Muscle of leg (tissue), 11 donors: ENCODE data around the gene MUC2. TPM values are rescaled to one million over a fixed set of nuclear protein-coding genes. Genes with fewer than 3 reads are reported as not detected.
A peak's percentile ranks its signal among the peaks of the same experiment; 100 is the strongest.

Experiments
- DNase-seq: peaks from one replicate; pipeline ENCODE4 v3.0.0; 2013
- H3K27ac ChIP-seq: one replicate; pipeline ENCODE4 v1.5.1; 2013; ENCODE audit warnings: mild to moderate bottlenecking, low read length, control low read depth
- H3K27me3 ChIP-seq: one replicate; pipeline ENCODE4 v1.6.1; 2013; ENCODE audit warnings: low read length; ENCODE audit not compliant: control insufficient read depth, insufficient read depth
- H3K36me3 ChIP-seq: one replicate; pipeline ENCODE4 v1.6.1; 2013; ENCODE audit warnings: low read length; ENCODE audit not compliant: control insufficient read depth, insufficient read depth
- H3K4me1 ChIP-seq: one replicate; pipeline ENCODE4 v1.6.1; 2013; ENCODE audit warnings: low read length; ENCODE audit not compliant: control insufficient read depth, insufficient read depth
- H3K4me3 ChIP-seq: one replicate; pipeline ENCODE4 v1.5.1; 2013; ENCODE audit warnings: low read length, control low read depth
- H3K9me3 ChIP-seq: replicated peaks from 2 replicates; pipeline ENCODE4 v1.6.1; 2013; ENCODE audit warnings: low read depth, low read length; ENCODE audit not compliant: control insufficient read depth
- WGBS: methylation state at CpG from one replicate; pipeline ENCODE4 v1.1.5; 2013; ENCODE audit warnings: missing lambda C conversion rate; ENCODE audit not compliant: insufficient coverage; 5-methylcytosine and 5-hydroxymethylcytosine counted together
- polyA plus RNA-seq, 8 donors: library from polyadenylated mRNA; unstranded; fragments of 120-200 nt; gene quantifications; one replicate each; pipeline versions ENCODE4 v1.2.1 to v1.2.3, GENCODE V29; 2013; ENCODE audit warnings: inconsistent platforms in 1 of 8, low replicate concordance in 1 of 8; ENCODE audit not compliant: insufficient read length in 8 of 8, insufficient read depth in 1 of 8
- total RNA-seq: library from RNA; stranded (reverse); fragments of 120-200 nt; gene quantifications from one replicate; pipeline ENCODE4 v1.2.4, GENCODE V29; 2013

The MUC2 gene
- total and polyA plus RNA-seq, 9 donors: 0.01 to 2.2 (median 0.04) TPM; not detected in 3

- WGBS: 67% methylated on average over 10 of the region's 15 CpGs
- H3K9me3 ChIP-seq: no peaks in the 10 kb centered on the region
- H3K27ac ChIP-seq: no peak overlapping the region
- peaks cover 33% of the 10 kb centered on the region for H3K4me1 ChIP-seq
- H3K36me3 ChIP-seq: no peaks in the 10 kb centered on the region
- peaks cover 11% of the 10 kb centered on the region for H3K27me3 ChIP-seq
- DNase-seq: no peak
- no peak overlapping the region for H3K4me3 ChIP-seq
Observed at GRCh38 chr11:1051356-1052132, 23.1 kb upstream of the MUC2 start.

GRCh38 chr11:1052133-1053011, 22.3 kb upstream of the MUC2 start:
- no peaks in the 10 kb centered on the region for H3K9me3 ChIP-seq
- H3K4me3 ChIP-seq: no peak overlapping the region
- no peaks in the 10 kb centered on the region for H3K36me3 ChIP-seq
- no peak for DNase-seq
- no peak overlapping the region for H3K27ac ChIP-seq
- 78% methylated on average over 22 of the region's 25 CpGs for WGBS
- peaks cover 33% of the 10 kb centered on the region for H3K4me1 ChIP-seq
- H3K27me3 ChIP-seq: peaks cover 8% of the 10 kb centered on the region

- H3K4me1 ChIP-seq: peaks cover 33% of the 10 kb centered on the region
Observed at GRCh38 chr11:1053121-1053901, 21.4 kb upstream of the MUC2 start.

GRCh38 chr11:1054143-1055108, 20.2 kb upstream of the MUC2 start:
- H3K27ac ChIP-seq: no peak overlapping the region
- peaks cover 28% of the 10 kb centered on the region for H3K4me1 ChIP-seq
- peaks cover 8% of the 10 kb centered on the region for H3K27me3 ChIP-seq
- DNase-seq: peak; percentile 33
- H3K4me3 ChIP-seq: no peak overlapping the region
- no peaks in the 10 kb centered on the region for H3K9me3 ChIP-seq
- no peaks in the 10 kb centered on the region for H3K36me3 ChIP-seq
- 29% methylated on average over 21 of the region's 25 CpGs for WGBS

More at GRCh38 chr11:1053121-1053901, 21.4 kb upstream of the MUC2 start:
- Histone ChIP-seq H3K4me3 (no peak overlapping the region), H3K27me3 (peaks cover 6% of the 10 kb centered on the region), H3K27ac (no peak overlapping the region), H3K9me3 (no peaks in the 10 kb centered on the region), H3K36me3 (no peaks in the 10 kb centered on the region)
- DNase-seq: no peak
- 63% methylated on average over 15 of the region's 25 CpGs for WGBS

- Histone ChIP-seq H3K9me3 (no peaks in the 10 kb centered on the region), H3K4me1 (peaks cover 25% of the 10 kb centered on the region), H3K27me3 (peaks cover 8% of the 10 kb centered on the region), H3K27ac (no peak overlapping the region), H3K36me3 (no peaks in the 10 kb centered on the region), H3K4me3 (no peak overlapping the region)
- 79% methylated on average over 11 of the region's 17 CpGs for WGBS
- no peak for DNase-seq
Observed at GRCh38 chr11:1055109-1055703, 19.5 kb upstream of the MUC2 start.

- peaks cover 10% of the 10 kb centered on the region for H3K27me3 ChIP-seq
Observed at GRCh38 chr11:1055990-1056771, 18.5 kb upstream of the MUC2 start.

GRCh38 chr11:1057806-1058205, 16.9 kb upstream of the MUC2 start:
- H3K27ac ChIP-seq: no peak overlapping the region
- WGBS: 89% methylated on average over 10 of the region's 16 CpGs
- H3K9me3 ChIP-seq: peaks cover 7% of the 10 kb centered on the region
- H3K36me3 ChIP-seq: no peaks in the 10 kb centered on the region
- DNase-seq: no peak
- H3K27me3 ChIP-seq: peaks cover 15% of the 10 kb centered on the region
- peaks cover 18% of the 10 kb centered on the region for H3K4me1 ChIP-seq
- H3K4me3 ChIP-seq: no peak overlapping the region

More at GRCh38 chr11:1055990-1056771, 18.5 kb upstream of the MUC2 start:
- H3K27ac ChIP-seq: no peak overlapping the region
- no peak overlapping the region for H3K4me3 ChIP-seq
- no peaks in the 10 kb centered on the region for H3K36me3 ChIP-seq
- H3K4me1 ChIP-seq: peaks cover 18% of the 10 kb centered on the region
- WGBS: 75% methylated on average over 36 of the region's 46 CpGs
- DNase-seq: no peak
- H3K9me3 ChIP-seq: no peaks in the 10 kb centered on the region

- Histone ChIP-seq H3K36me3 (no peaks in the 10 kb centered on the region), H3K4me1 (peaks cover 1% of the 10 kb centered on the region), H3K9me3 (peaks cover 7% of the 10 kb centered on the region), H3K4me3 (no peak overlapping the region), H3K27me3 (peaks cover 12% of the 10 kb centered on the region), H3K27ac (no peak overlapping the region)
- no peak for DNase-seq
- WGBS: 54% methylated on average over 15 of the region's 15 CpGs
Observed at GRCh38 chr11:1059759-1060158, 14.9 kb upstream of the MUC2 start.
